Tibial artery (tissue), 4 donors: ENCODE measurements around the gene ZNF346.

Experiments used
- DNase-seq, 2 donors: peaks; one replicate each; pipeline ENCODE4 v3.0.0-alpha.2; 2019
- H3K27ac ChIP-seq, 2 donors: fragments of 200-600 bp; sonication (generic) in 1 of 2; 1 replicate in 1 of 2; 2 replicates in 1 of 2; pipeline ENCODE4 v1.5.1; 2018 to 2019; ENCODE audit warnings: mild to moderate bottlenecking in 1 of 2
- H3K27me3 ChIP-seq, 2 donors: fragments of 200-600 bp; sonication (generic) in 1 of 2; one replicate each; pipeline versions ENCODE4 v1.5.1 to v1.6.0; 2016 to 2019
- H3K36me3 ChIP-seq, 3 donors: fragments of 200-600 bp; sonication (generic) in 2 of 3; one replicate each; pipeline ENCODE4 v1.5.1; 2016 to 2019; ENCODE audit warnings: mild to moderate bottlenecking in 2 of 3
- H3K4me1 ChIP-seq, 4 donors: fragments of 200-600 bp; sonication (generic) in 2 of 4; 1 replicate in 3 of 4; 2 replicates in 1 of 4; pipeline ENCODE4 v1.5.1; 2016 to 2019
- H3K4me3 ChIP-seq, 2 donors: fragments of 200-600 bp; sonication (generic) in 1 of 2; 1 replicate in 1 of 2; 2 replicates in 1 of 2; pipeline ENCODE4 v1.5.1; 2018 to 2019; ENCODE audit warnings: mild to moderate bottlenecking in 2 of 2
- H3K9me3 ChIP-seq, 3 donors: fragments of 200-600 bp; sonication (generic) in 1 of 3; one replicate each; pipeline ENCODE4 v1.5.1; 2016 to 2019
- intact Hi-C: fragments of 100-400 bp; cut with DNase I; formaldehyde crosslinking; loops from one replicate; pipeline ENCODE4 v1.15.0; 2023; ENCODE audit warnings: low total_unique reads
- TF ChIP-seq, protein P1 (sequence below), 2 experiments: fragments of 200-600 bp in 1 of 2; fragments of 450-650 bp in 1 of 2; IDR thresholded peaks; one replicate each; pipeline ENCODE4 v1.5.1; 2017 to 2019; ENCODE audit warnings: antibody characterized with exemption in 2 of 2, mild to moderate bottlenecking in 1 of 2, moderate library complexity in 1 of 2

ZNF346 gene

DNA sequence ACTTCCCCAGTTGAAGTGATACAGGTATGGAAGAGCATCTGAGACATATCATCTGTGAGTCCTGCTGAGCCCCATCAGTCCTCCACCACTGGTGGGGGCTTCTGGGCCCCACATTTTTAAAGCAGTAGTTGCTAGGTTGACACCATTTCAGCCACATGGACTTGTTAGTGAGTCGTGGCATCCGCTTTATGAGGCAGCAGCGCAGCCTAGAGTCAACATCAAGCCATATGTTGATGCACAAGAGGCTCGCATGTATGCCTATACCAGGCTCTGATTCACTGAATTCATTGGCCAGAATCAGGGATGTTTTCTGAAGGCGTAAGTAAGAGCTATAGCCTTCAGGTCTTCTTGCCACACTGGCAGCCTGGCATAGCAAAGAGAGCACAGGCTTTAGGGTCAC, 26.8 kb downstream of the ZNF346 start:
- Histone ChIP-seq H3K4me3 (no peak overlapping the region), H3K36me3 (peaks cover 50 to 85% (median 76%) of the 10 kb centered on the region in 3 donors), H3K27ac (no peak overlapping the region), H3K27me3 (no peaks in the 10 kb centered on the region), H3K4me1 (no peaks in the 10 kb centered on the region), H3K9me3 (no peaks in the 10 kb centered on the region)
- TF ChIP-seq, protein P1, sequence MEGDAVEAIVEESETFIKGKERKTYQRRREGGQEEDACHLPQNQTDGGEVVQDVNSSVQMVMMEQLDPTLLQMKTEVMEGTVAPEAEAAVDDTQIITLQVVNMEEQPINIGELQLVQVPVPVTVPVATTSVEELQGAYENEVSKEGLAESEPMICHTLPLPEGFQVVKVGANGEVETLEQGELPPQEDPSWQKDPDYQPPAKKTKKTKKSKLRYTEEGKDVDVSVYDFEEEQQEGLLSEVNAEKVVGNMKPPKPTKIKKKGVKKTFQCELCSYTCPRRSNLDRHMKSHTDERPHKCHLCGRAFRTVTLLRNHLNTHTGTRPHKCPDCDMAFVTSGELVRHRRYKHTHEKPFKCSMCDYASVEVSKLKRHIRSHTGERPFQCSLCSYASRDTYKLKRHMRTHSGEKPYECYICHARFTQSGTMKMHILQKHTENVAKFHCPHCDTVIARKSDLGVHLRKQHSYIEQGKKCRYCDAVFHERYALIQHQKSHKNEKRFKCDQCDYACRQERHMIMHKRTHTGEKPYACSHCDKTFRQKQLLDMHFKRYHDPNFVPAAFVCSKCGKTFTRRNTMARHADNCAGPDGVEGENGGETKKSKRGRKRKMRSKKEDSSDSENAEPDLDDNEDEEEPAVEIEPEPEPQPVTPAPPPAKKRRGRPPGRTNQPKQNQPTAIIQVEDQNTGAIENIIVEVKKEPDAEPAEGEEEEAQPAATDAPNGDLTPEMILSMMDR (IDR thresholded peaks at IDR 0.05): no peak
- intact Hi-C loops: no loop called here
- DNase-seq: no peak

DNA sequence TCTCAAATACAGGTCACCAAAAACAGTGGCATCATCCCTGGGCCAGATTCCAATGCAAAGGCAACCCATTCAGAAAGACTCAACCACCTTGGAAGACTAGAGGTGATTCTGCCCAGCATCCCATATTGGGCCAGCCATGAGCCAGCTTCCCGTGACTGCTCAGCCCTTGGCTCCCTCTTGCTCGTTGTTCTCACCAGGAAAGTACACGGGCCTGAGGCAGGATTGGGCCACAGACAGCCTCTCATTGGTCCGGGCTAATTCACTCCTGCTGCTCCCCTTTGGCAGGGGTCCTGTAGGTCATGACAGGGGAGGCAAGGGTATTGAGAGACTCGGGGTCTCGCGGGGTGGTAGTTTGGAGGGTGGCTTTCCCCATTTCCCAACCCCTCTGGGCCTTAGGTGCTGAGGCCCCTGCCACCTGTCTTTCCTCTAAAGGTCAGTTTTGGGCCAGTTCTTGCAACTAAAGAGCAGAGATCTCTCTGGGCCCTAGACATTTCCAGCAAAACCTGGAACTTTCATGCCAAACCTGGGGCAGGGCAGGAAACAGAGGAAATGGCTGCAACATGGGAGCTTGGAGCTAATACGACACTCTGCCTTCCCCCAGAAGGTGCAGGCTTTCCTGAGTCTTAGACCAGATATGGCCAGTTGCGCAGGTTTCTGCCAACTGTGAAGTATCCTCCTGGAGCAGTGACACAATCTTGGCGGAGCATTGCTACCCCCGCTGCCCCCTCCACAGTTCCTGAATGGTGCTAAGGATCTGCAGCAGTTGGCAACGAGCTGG, 42.2 kb downstream of the ZNF346 start:
- no peaks in the 10 kb centered on the region for H3K27me3 ChIP-seq
- intact Hi-C loops: no loop called here
- H3K27ac ChIP-seq: no peak overlapping the region
- no peaks in the 10 kb centered on the region for H3K4me1 ChIP-seq
- no peak overlapping the region for H3K4me3 ChIP-seq
- peaks cover 36 to 83% (median 52%) of the 10 kb centered on the region in 3 donors for H3K36me3 ChIP-seq
- TF ChIP-seq, protein P1 (IDR thresholded peaks at IDR 0.05): no peak
- no peak for DNase-seq
- no peaks in the 10 kb centered on the region for H3K9me3 ChIP-seq

DNA sequence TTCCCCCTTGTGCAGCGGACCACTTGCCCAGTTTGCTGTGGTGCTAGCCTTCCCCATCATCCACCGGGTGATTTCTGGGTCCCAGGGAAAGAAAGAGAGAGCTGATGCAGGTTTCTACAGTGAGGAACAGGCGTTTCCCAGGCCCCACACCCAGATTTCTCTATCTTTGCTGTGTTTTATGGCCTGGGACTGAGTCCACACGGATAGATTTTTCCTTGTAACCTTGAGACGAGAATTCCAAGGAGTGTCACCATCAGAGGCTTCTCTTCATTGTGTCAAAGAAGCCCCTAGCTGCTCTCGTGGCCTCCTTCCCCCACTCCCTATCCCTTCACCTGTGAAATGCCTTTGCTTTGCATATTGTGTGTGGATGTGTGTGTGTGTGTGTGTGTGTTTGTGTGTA, 43.0 kb downstream of the ZNF346 start:
- H3K9me3 ChIP-seq: no peaks in the 10 kb centered on the region
- H3K4me3 ChIP-seq: no peak overlapping the region
- no peak overlapping the region for H3K27ac ChIP-seq
- intact Hi-C loops: no loop called here
- no peaks in the 10 kb centered on the region for H3K4me1 ChIP-seq
- no peak for DNase-seq
- no peaks in the 10 kb centered on the region for H3K27me3 ChIP-seq
- TF ChIP-seq, protein P1 (IDR thresholded peaks at IDR 0.05): no peak
- peaks cover 35 to 80% (median 49%) of the 10 kb centered on the region in 3 donors for H3K36me3 ChIP-seq

- no peak for DNase-seq
- TF ChIP-seq, protein P1 (IDR thresholded peaks at IDR 0.05): no peak
- Histone ChIP-seq H3K27ac (no peak overlapping the region), H3K4me1 (peaks cover 0 to 2% (median 0%) of the 10 kb centered on the region in 4 donors), H3K4me3 (no peak overlapping the region), H3K27me3 (no peaks in the 10 kb centered on the region), H3K36me3 (peaks cover 35 to 73% (median 49%) of the 10 kb centered on the region in 3 donors), H3K9me3 (no peaks in the 10 kb centered on the region)
- intact Hi-C loops: no loop called here
Observed at GRCh38 chr5:177066224-177066623, 43.7 kb downstream of the ZNF346 start.

DNA sequence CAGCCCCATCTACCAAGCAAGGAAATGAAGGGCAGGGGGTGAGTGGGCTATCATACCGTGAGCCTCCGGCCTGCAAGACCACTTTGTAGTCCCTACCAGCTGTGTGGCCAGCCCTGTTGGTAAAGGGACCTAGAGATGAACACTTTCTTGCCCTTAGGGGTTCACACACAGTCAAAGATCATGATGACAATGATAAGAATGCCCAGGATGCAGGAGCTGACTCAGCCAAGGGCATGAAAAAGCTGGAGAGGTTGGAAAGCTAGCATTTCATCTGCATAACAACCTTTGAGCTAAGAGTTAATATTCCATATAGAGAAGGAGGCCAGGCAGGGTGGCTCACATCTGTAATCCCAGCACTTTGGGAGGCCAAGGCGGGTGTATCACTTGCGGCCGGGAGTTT, 45.0 kb downstream of the ZNF346 start:
- H3K4me1 ChIP-seq: peaks cover 0 to 7% (median 4%) of the 10 kb centered on the region in 4 donors
- no peaks in the 10 kb centered on the region for H3K9me3 ChIP-seq
- TF ChIP-seq, protein P1 (IDR thresholded peaks at IDR 0.05): no peak
- peaks cover 25 to 64% (median 42%) of the 10 kb centered on the region in 3 donors for H3K36me3 ChIP-seq
- intact Hi-C loops: no loop called here
- DNase-seq: no peak
- no peak overlapping the region for H3K27ac ChIP-seq
- H3K27me3 ChIP-seq: no peaks in the 10 kb centered on the region
- no peak overlapping the region for H3K4me3 ChIP-seq
